ENCODE measurements around the gene CORIN. TPM values are rescaled to one million over a fixed set of nuclear protein-coding genes. Genes with fewer than 3 reads are reported as not detected.

CORIN gene
- total and polyA plus RNA-seq, 4 donors: 0.02 to 0.23 (median 0.15) TPM

GRCh38 chr4:47701286-47701685, 136.6 kb downstream of the CORIN start:
- peaks cover 3 to 21% (median 14%) of the 10 kb centered on the region in 4 donors for H3K4me1 ChIP-seq (ENCODE audit: control insufficient read depth in 4 of 4, insufficient read depth in 4 of 4, low read length in 3 of 4)
- no peak overlapping the region for H3K4me3 ChIP-seq (ENCODE audit: low read depth in 1 of 3, low read length in 3 of 3)
- no peak overlapping the region for H3K27ac ChIP-seq (ENCODE audit: low read depth in 1 of 2, low read length in 2 of 2)
- TF ChIP-seq GABPA (IDR thresholded peaks at IDR 0.05 in 1 of 2, conservative IDR thresholded peaks at IDR 0.05 in 1 of 2) (no peak), RXRA (IDR thresholded peaks at IDR 0.05) (no peak), TAF1 (conservative IDR thresholded peaks at IDR 0.05) (no peak), CTCF (IDR thresholded peaks at IDR 0.05; ENCODE audit: low read depth, low read length, missing input control) (no peak), HNF4A (conservative IDR thresholded peaks at IDR 0.05) (no peak), ZBTB33 (IDR thresholded peaks at IDR 0.05) (no peak), MAX (IDR thresholded peaks at IDR 0.05) (no peak), YY1 (IDR thresholded peaks at IDR 0.05) (no peak), SP1 (IDR thresholded peaks at IDR 0.05) (no peak), HNF4G (IDR thresholded peaks at IDR 0.05) (no peak), EGR1 (IDR thresholded peaks at IDR 0.05; ENCODE audit: low read depth in 2 of 2) (no peak), NR2F2 (IDR thresholded peaks at IDR 0.05) (no peak), REST (IDR thresholded peaks at IDR 0.05) (no peak), FOXA2 (IDR thresholded peaks at IDR 0.05) (no peak), FOXA1 (IDR thresholded peaks at IDR 0.05) (no peak), RAD21 (IDR thresholded peaks at IDR 0.05) (no peak), JUND (IDR thresholded peaks at IDR 0.05) (no peak), ATF3 (IDR thresholded peaks at IDR 0.05) (no peak)
- no peaks in the 10 kb centered on the region for H3K9me3 ChIP-seq (ENCODE audit: control insufficient read depth in 4 of 4, low read length in 3 of 4)
- no peak overlapping the region for H3K9ac ChIP-seq (ENCODE audit: low read depth in 1 of 2, low read length in 2 of 2)
- H3K27me3 ChIP-seq (ENCODE audit: control insufficient read depth in 4 of 4, insufficient read depth in 4 of 4, low read length in 3 of 4): no peaks in the 10 kb centered on the region
- no peak for DNase-seq (ENCODE audit: low spot score)
- no peaks in the 10 kb centered on the region for H3K36me3 ChIP-seq (ENCODE audit: control insufficient read depth in 4 of 4, insufficient read depth in 3 of 4, low read depth in 1 of 4, low read length in 3 of 4)
